ENCODE results near the gene CHRNA4. TPM values are rescaled to one million over a fixed set of nuclear protein-coding genes. Genes with fewer than 3 reads are reported as not detected.

Gene CHRNA4
- total RNA-seq, 2 donors from 2014 or later, result not detected

- TF ChIP-seq POLR2A (IDR thresholded peaks at IDR 0.05), result no peak
- TF ChIP-seq CTCF (IDR thresholded peaks at IDR 0.05), result no peak
- H3K27ac ChIP-seq, result no peak overlapping the region
- H3K36me3 ChIP-seq (replicated peaks in 1 of 2; ENCODE audit: insufficient read depth in 1 of 2, low read depth in 2 of 2), result no peaks in the 10 kb centered on the region
- WGBS, 2 donors, result 82 to 86% methylated on average over 16 to 26 of the region's 27 CpGs
- intact Hi-C loops (cut with DNase I), result no loop called here
- no peaks in the 10 kb centered on the region for H3K9me3 ChIP-seq
- H3K27me3 ChIP-seq, result no peaks in the 10 kb centered on the region
- no peak overlapping the region for H3K4me3 ChIP-seq
- no peak for ATAC-seq
- no peaks in the 10 kb centered on the region for H3K4me1 ChIP-seq
- DNase-seq, result no peak
Observed at GRCh38 chr20:63407928-63408683, 47.0 kb upstream of the CHRNA4 start.

GRCh38 chr20:63406617-63407245 lies 45.6 kb upstream of the CHRNA4 start:
- intact Hi-C loops (cut with DNase I), result no loop called here
- no peaks in the 10 kb centered on the region for H3K36me3 ChIP-seq (replicated peaks in 1 of 2; ENCODE audit: insufficient read depth in 1 of 2, low read depth in 2 of 2)
- DNase-seq (no peak), ATAC-seq (no peak)
- H3K27ac ChIP-seq, result no peak overlapping the region
- no peaks in the 10 kb centered on the region for H3K9me3 ChIP-seq
- 85 to 88% methylated on average over 32 to 57 of the region's 60 CpGs for WGBS, 2 donors
- H3K27me3 ChIP-seq, result no peaks in the 10 kb centered on the region
- TF ChIP-seq POLR2A (IDR thresholded peaks at IDR 0.05), result no peak
- no peak for TF ChIP-seq CTCF (IDR thresholded peaks at IDR 0.05)
- H3K4me1 ChIP-seq, result no peaks in the 10 kb centered on the region
- H3K4me3 ChIP-seq, result no peak overlapping the region

GRCh38 chr20:63406011-63406410 lies 44.9 kb upstream of the CHRNA4 start:
- no peak overlapping the region for H3K4me3 ChIP-seq
- no peaks in the 10 kb centered on the region for H3K27me3 ChIP-seq
- no peak for ATAC-seq
- intact Hi-C loops (cut with DNase I), result no loop called here
- no peak for DNase-seq
- H3K27ac ChIP-seq, result no peak overlapping the region
- no peak for TF ChIP-seq CTCF (IDR thresholded peaks at IDR 0.05)
- TF ChIP-seq POLR2A (IDR thresholded peaks at IDR 0.05), result no peak
- 56 to 57% methylated on average over 11 to 13 of the region's 23 CpGs for WGBS, 2 donors
- H3K36me3 ChIP-seq (replicated peaks in 1 of 2; ENCODE audit: insufficient read depth in 1 of 2, low read depth in 2 of 2), result no peaks in the 10 kb centered on the region
- H3K9me3 ChIP-seq, result no peaks in the 10 kb centered on the region
- H3K4me1 ChIP-seq, result no peaks in the 10 kb centered on the region

GRCh38 chr20:63405102-63405730 lies 44.1 kb upstream of the CHRNA4 start:
- no peaks in the 10 kb centered on the region for H3K9me3 ChIP-seq
- H3K27ac ChIP-seq, result no peak overlapping the region
- intact Hi-C loops (cut with DNase I), result no loop called here
- TF ChIP-seq CTCF (IDR thresholded peaks at IDR 0.05), result no peak
- no peak for TF ChIP-seq POLR2A (IDR thresholded peaks at IDR 0.05)
- H3K36me3 ChIP-seq (replicated peaks in 1 of 2; ENCODE audit: insufficient read depth in 1 of 2, low read depth in 2 of 2), result no peaks in the 10 kb centered on the region
- WGBS, 2 donors, result 51 to 80% methylated on average over 2 to 27 of the region's 31 CpGs
- H3K4me1 ChIP-seq, result no peaks in the 10 kb centered on the region
- ATAC-seq (no peak), DNase-seq (no peak)
- H3K27me3 ChIP-seq, result no peaks in the 10 kb centered on the region
- H3K4me3 ChIP-seq, result no peak overlapping the region
